NB4 (cell line): ENCODE results near the gene BZW2.
"Not testable (repeated sequence)": the region's sequence is repeated elsewhere in the genome, so short reads cannot be mapped to it uniquely, and the experiment has no call there.

Experiments used
- DNase-seq: peaks from one replicate; pipeline ENCODE4 v3.0.0; 2010; ENCODE audit warnings: low read depth
- H3K4me3 ChIP-seq: one replicate; pipeline ENCODE4 v1.5.1; 2011; ENCODE audit warnings: mild to moderate bottlenecking, low read depth, low read length, moderate library complexity
- CTCF ChIP-seq: IDR thresholded peaks from one replicate; pipeline ENCODE4 v1.5.1; 2012; ENCODE audit warnings: low read depth, low read length
- MAX ChIP-seq: IDR thresholded peaks from 2 replicates; pipeline ENCODE4 v1.6.1; 2011; ENCODE audit warnings: low read depth, low read length
- MYC ChIP-seq: IDR thresholded peaks from 2 replicates; pipeline ENCODE4 v1.6.1; 2011; ENCODE audit warnings: low read depth, low read length
- POLR2A ChIP-seq: IDR thresholded peaks from 2 replicates; pipeline ENCODE4 v1.6.1; 2011; ENCODE audit warnings: mild to moderate bottlenecking; ENCODE audit not compliant: insufficient read length; ENCODE audit errors: extremely low read depth

The BZW2 gene

GRCh38 chr7:16671811-16672210 is 25.8 kb downstream of the BZW2 start:
- TF ChIP-seq MAX (no peak), MYC (no peak), POLR2A (no peak), CTCF (no peak)
- H3K4me3 ChIP-seq, result no peak overlapping the region
- no peak for DNase-seq

- no peak for DNase-seq
- H3K4me3 ChIP-seq, result no peak overlapping the region
- TF ChIP-seq MYC, result no peak
- TF ChIP-seq POLR2A, result no peak
- TF ChIP-seq CTCF, result no peak
- TF ChIP-seq MAX, result no peak
Observed at GRCh38 chr7:16675277-16675676, 29.3 kb downstream of the BZW2 start.

- H3K4me3 ChIP-seq, result no peak overlapping the region
- DNase-seq, result no peak
- TF ChIP-seq MAX (no peak), POLR2A (no peak), CTCF (no peak), MYC (no peak)
Observed at GRCh38 chr7:16677978-16678494, 32.1 kb downstream of the BZW2 start.

GRCh38 chr7:16678645-16679566 is 32.9 kb downstream of the BZW2 start:
- H3K4me3 ChIP-seq, DNase-seq: not testable (repeated sequence)

GRCh38 chr7:16684935-16685334 is 39.0 kb downstream of the BZW2 start:
- no peak for DNase-seq
- H3K4me3 ChIP-seq, result no peak overlapping the region
- TF ChIP-seq CTCF (no peak), MAX (no peak), MYC (no peak), POLR2A (no peak)

- no peak for DNase-seq
- H3K4me3 ChIP-seq, result no peak overlapping the region
- TF ChIP-seq POLR2A, result no peak
- no peak for TF ChIP-seq CTCF
- no peak for TF ChIP-seq MYC
- TF ChIP-seq MAX, result no peak
Observed at GRCh38 chr7:16685535-16685934, 39.6 kb downstream of the BZW2 start.
